GM19452 (cell line): ENCODE results near the gene PLAC8.
"Not testable (repeated sequence)": the region's sequence is repeated elsewhere in the genome, so short reads cannot be mapped to it uniquely, and the experiment has no call there.

Source experiments
- ATAC-seq: cut with Tn5 transposase; IDR thresholded peaks from one replicate; pipeline ENCODE4 v1.9.1; 2021; ENCODE audit not compliant: unreplicated experiment

The PLAC8 gene, protein sequence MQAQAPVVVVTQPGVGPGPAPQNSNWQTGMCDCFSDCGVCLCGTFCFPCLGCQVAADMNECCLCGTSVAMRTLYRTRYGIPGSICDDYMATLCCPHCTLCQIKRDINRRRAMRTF

DNA sequence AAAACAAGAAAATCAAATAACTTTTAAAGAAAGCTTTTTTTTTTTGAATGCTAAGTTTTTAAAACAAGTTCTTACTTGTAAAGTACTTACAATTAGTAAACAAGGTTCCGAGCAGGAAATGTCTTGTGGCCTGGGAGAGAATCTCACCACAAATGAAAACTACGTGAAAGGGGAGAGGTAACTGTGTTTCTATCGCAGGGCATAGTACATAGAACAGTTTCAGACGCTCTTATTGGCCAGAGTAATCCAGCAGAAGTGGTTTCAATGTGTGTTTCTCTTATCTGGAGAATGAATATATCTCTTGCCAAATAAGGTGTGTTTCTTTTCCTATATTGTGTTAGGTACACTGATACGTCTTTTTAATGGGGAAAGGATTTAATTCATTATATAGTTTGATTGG is at the start of gene PLAC8:
Gene PLAC8, minus strand, starts transcription at position 154 of the 400 bp plus-strand sequence. CDS start 6,808 bp downstream, outside the sequence.
- ATAC-seq, result peak; percentile 44

DNA sequence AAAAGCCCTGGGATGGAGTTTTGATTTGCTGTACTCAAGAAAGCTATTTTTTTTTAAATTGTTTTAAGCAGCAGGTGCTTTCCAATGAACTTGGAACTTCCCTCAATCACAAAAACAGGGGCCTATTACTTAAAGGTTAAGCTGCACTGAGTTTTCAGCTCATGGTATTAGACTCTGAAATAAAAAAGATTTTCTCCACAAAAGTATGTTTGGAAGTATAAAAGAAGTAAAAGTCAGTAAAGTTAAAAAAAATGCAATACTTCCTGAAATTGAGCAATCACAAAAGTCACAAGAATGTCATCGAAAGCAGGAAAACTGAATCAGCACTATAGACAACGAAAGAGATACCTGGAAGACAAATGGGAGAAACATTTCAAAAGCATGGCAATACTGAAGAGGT is 38.9 kb upstream of the PLAC8 start:
- no peak for ATAC-seq

DNA sequence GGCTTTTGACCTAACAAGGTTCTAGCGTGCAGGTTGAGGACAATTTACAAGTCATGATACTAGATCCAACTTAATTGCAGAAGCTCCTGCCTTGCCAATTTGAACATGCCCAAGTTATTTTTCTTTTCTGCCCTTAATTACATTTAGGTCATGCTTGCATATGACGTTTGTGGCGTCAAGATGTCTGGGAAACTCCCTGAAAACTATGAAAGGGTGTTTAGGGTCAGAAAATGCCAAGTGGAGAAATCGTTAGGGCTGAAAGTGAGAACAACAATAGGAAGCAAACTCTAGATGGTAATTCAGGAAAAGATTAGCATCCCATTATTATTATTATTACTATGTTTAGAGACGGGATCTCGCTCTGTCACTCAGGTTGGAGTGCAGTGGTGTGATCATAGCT is 38.2 kb upstream of the PLAC8 start:
- ATAC-seq, result no peak

DNA sequence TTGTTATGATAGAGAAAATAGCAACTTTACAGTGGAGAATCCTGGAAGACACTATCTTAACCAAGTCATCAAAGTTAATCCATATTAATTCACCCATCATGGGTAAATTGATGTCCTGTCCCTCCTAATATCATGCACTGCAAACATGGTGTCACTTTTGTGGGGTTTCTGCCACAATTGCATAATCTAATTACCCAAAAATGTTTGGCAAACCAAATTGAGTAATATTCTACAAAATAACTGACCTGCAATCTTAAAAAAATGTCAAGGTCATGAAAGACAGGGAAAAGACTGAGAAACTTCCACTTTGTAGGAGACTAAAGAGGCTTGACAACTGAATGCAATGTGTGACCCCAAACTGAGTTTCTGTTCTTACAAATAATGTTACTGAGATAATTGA is 37.1 kb upstream of the PLAC8 start:
- ATAC-seq, result no peak

DNA sequence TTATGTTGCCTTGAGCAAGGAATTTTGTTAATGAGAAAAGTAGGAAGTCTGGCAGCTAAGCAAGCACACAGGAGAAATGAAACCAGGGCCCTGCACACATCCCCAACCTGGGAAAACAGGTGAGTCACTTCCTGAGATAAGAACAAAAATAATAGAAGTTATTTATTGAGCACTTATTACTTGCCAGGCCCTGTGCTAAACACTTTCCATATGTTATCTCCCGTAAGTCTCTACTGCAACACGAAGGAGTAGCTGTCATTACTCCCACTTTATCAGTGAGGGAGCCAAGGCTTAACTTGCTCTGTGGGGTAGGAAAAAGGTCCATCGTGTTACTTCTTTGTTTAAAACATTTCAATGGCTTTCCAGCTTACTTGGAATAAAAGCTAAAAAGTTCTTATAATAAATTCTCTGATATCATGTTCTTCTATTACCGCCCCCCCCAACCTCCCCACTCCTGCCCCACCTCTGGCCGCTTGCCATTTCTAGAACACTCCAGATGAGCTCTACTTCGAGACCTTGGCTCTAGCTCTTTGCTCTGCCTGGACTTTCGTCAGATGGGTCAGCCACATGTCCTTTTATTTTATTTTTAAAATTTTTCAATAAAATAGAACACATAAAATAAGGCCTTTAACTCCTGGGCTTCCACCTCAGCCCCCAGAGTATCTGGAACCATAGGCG is 36.3 kb upstream of the PLAC8 start:
- no peak for ATAC-seq

DNA sequence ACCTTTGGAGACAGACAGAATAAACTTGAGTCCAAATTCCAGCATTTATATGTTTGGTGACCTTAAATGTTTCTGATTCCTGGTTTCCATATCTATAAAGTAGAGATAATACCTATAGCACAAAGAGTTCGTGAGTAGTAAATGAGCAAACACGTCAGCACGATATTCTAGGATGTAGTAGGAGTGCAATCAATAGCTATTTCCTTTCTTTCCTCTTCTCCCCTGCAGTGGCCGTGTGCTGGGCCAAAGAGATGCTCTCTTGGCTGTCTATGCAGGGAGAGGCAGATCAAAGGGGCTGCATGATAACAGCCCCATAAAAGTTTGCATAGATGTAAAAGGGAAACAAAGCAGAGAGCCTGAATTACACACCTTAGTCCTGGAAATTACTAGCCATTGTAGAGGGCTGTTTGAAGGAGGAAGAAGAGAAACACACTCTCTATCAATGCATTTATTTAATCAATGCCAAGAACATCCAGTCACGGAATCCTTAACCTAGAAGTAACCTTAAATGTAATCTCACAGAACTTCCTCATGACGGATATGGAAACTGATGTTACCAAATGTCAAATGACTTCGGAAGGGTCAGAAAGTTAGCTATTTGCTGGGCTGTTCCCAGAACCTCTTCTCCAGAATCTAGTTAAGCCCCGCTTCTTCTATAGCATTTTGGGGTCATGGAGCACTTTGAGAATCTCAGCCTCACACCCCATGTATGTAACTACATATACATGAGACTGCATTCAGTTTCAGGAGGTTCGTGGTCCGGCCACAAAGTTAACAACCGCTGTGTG is 35.5 kb upstream of the PLAC8 start:
- no peak for ATAC-seq

DNA sequence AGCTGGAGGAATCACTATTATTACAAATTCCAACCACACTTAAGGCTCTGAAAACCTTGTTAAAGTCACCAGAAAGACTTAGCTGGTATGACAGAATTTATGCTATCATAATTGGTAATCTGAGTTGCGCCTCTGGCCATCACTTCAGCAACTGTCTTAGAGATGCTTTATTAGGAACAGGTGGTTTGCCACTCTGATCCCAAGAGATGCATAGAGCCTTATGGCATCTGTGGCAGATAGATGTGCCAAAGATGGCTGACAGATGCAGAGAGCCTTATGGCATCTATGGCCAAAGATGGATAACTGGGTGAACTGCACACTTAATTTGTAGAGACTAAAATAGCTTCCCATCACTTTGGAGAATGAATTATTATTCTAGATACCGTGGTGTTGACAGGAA is 32.3 kb upstream of the PLAC8 start:
- no peak for ATAC-seq

DNA sequence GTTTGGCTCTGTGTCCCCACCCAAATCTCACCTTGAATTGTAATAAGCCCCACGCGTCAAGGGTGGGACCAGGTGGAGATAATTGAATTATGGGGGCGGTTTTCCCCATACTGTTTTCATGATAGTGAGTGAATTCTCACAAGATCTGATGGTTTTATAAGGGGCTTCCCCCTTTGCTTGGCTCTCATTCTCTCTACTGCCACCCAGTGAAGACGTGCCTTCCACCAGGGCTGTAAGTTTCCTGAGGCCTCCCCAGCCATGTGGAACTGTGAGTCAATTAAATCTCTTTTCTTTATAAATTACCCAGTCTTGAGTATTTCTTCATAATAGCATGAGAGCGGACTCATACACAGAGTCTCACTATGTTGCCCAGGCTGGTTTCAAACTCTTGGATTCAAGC is 31.2 kb upstream of the PLAC8 start:
- not testable (repeated sequence) for ATAC-seq

DNA sequence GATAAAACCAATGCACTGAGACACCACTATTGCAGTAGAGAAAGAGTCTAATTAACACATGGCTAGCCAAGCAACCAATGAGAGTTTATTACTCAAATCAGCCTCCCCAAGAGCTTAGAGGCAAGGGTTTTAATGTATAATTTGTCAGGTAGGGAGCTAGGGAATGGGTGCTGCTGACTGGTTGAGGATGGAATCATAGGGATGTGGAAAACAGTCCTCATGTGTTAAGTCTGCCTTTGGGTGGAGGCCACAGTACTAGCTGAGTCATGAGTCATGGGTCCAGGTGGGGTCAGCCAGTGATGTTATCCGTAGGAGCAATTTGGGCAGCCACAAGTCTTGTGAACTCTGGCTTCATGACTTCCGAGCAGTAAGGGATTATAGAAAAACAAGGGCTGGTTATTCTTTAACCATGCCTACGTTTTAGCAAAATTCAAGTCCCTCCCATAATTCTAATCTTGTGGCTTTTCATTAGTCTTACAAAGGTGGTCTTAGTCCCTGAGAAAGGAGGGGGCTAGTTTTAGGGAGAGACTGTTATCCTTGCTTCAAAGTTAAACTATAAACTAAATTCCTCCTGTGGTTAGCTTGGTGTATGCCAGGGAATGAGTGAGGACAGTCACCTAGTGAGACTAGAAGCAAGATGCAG is 25.1 kb upstream of the PLAC8 start:
- no peak for ATAC-seq

DNA sequence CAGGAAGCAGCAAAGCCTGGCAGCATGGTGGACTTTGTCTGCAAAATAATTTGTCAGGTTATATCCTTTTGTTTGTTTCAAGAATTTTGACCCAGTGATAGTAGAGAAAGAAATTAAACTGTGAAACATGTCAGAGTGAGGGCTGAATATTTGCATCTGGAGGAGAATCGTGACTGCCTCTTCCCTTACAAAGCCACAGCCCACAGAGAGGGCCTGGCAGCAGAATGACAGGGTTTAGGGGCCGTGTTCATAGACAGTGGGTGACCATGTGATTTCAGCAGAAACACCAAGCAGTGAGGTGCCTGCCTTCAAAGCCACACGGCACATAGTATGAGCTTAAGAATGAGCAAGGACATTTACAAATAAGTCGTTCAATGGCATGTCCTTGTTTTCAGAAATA is 24.4 kb upstream of the PLAC8 start:
- ATAC-seq, result no peak

DNA sequence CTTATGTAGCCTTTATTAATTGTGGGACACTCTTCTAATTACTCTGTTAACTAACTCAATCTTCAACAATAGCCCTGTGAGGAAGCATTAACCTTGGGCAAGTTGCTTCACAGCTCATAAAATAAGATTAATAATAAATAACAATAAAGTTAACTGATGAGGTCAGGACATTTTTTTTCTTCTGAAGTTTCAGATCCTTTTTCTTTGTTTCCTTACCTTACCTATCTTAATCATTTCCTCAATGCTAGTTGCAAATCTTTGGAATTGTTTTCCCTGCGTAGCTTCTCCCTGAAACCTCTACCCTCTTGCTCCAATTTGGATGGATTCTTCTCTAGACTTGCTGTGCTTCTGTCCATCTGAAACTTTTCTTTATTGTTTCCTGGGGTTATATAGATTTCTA is 17.5 kb upstream of the PLAC8 start:
- no peak for ATAC-seq

DNA sequence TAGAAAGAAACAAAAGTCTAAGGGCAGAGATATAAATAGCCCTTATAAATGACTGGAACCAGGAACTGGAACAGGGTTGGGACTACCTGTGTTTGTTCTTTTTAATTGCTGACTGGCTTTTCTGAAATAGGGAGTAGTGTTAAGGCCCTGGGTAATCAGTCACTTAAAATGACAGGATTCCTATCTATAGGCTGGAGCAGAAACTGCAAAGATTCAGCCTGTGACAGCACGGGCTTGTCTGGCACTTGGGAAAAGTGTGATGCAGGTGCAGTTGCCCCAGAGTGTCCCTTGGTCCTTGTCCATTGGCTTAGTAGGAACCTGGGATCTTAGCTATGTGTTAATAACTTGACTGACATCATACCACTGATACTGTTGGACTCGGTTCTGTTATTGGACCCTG is 14.7 kb upstream of the PLAC8 start:
- ATAC-seq, result no peak

DNA sequence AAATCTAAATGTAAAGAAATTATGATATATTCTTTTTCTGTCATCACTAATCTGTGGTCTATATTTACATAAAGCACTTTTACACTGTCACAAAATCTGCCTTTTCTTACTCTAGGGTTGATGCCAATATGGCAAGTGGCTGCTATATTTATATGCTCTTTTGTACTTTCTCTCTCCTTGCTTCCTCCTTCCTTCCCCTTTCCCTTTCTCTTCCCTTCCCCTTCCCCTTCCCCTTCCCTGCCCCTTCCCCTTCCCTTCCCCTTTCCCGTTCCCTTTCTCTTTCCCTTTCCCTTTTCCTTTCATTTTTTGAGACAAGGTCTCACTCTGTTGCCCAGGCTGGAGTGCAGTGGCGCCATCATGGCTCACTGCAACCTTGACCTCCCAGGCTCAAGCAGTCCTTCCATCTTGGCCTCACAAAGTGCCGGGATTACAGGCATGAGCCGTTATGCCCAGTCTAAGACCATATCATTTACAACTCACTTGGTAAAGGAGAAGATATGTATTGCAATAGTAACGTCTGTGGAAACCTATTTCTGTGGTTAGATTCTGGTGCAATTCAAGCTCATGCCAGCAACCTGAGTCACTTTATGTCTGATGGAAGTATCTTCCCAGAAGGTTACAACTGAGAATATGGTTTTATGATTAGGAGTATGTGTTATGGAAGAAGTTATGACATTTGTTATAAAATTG is 13.9 kb upstream of the PLAC8 start:
- no peak for ATAC-seq

DNA sequence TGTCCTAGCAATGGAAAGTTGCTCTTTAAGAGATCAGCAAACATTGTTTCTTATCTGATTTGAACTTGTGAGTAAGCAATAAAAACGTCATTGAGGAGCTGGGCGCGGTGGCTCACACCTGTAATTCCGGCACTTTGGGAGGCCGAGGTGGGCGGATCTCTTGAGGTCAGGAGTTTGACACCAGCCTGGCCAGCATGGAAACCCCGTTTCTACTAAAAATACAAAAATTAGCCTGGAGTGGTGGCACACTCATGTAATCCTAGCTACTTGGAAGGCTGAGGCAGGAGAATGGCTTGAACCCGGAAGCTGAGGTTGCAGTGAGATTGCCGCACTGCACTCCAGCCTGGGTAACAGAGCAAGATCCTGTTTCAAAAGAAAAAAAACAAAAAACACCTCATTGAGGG is 11.2 kb upstream of the PLAC8 start:
- ATAC-seq, result no peak

DNA sequence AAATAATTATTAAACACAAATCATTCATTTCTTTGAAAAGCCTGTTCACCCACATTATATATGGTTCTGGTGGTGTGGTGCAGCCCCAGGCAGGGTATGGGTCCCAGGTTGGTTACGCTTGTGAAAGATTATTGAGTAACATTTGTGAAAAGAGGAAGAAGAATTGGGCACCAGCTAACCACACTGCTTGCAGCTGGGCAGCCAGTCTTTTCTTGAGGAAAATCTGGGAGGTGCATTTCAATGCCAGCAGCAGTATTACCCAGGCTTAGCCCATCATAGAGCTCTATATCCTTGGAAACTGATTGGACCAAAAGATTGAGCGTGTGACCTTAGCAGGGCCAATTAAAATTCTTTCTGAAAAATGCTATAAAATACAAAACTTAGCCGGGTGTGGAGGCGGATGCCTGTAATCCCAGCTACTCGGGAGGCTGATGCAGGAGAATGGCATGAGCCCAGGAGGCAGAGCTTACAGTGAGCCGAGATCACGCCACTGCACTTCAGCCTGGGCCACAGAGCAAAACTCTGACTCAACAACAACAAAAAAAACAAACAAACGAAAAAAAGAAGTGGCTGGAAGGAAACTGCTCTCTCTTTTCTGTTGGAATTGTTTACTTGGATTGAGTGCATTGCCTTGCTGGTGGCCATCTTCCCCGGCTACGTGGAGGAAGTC is 9.7 kb upstream of the PLAC8 start:
- ATAC-seq, result peak; percentile 73

DNA sequence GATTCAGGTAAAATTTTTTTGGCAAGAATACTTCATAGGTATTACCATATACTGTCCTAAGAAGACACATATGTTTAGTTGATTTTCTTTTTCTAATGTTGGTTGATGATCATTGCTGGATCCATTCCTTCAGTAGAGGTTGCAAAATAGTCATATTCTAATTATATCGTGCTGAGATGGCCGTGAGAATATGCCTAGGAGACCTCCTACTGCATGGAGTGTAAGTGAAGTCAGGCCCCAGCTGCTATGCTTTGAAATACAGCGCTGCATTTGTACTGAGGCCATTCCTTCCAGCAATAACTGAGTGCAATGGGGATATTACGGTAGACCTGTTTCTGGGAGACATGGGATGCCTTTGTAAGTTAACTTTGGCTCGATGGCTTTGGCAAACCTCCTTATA is 6.7 kb upstream of the PLAC8 start:
- no peak for ATAC-seq

DNA sequence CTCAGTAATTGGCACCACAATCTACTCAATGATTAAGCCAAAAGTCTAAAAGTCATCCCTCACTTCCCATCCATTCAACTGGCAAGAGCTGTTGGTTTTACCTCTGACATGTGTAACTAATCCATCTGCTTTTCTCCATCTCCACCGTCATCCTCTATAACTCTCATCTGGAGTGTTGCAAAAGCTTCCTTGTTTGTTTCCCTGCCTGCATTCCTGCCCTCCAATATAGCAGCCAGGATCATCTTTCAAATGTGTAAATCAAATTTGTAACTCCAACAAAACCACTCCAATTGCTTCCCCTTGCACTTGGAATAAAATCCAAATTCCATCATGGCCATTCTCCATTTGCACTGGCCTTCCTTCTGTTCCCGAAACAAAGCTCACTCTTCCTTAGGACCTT is 4.3 kb upstream of the PLAC8 start:
- ATAC-seq, result no peak

DNA sequence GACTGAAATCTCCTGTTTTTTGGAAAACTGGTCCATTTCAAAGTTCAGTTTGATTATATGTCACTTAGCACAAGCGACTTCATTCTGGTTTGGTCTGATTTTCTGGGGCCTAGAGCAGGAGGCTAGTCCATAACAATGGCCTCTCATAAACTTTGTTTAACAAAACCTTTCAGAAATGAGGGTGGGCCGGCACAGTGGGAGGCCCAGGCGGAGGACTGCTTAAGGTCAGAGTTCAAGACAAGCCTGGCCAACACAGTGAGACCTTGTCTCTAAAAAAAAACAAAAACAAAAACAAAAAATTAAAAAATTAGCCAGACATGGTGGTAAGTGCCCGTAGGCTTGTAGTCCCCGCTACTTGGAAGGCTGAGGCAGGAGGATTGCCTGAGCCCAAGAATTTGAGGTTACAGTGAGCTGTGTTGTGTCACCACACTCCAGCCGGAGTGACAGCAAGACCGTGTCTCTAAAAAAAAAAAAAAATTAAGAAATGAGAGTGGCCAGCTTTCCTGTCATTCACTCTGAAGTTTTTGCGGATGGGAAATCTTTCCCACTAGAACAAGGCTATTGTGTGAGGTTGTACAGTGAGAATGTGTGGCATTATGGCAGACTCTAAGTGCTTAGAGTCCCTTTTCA is 1.2 kb upstream of the PLAC8 start:
- ATAC-seq, result no peak

DNA sequence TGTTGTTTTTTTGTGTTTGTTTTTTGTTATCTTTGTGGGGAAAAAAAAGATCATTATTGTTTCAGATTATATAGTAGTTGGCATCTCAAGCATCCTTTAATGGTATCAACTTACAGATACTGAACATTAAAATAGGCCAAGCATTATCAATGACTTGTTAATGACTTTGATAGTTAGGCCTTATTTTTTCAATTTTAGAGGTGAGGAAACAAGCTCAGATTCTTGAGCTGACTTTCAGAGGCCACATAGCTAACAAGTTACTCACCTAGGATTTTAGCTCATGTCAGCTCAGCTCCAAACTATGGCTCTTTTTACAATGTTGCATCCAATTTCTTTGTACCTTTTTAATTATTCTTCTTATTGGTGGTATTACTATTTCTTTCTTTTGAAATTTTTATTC is 471 bp upstream of the PLAC8 start:
- ATAC-seq, result no peak

DNA sequence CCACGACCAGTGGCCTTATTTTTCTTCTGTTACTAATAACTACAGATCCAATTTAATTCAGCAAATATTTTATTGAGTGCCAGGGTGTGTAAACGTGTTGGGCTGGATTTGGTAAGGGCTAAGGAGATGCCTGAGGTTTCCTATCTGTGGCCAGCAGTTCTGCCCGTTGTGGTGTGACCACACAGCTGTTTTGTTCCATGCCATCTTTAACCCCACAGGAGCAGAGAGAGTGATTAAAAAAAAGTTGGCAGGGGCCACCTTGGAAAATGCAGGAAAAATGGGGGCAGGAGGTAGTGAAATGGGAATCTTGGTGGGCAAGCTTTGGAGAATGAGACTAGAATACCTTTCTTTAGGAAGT is 1.1 kb downstream of the PLAC8 start:
- no peak for ATAC-seq
